Measurements from ENCODE around the gene TNFSF15.

DNA sequence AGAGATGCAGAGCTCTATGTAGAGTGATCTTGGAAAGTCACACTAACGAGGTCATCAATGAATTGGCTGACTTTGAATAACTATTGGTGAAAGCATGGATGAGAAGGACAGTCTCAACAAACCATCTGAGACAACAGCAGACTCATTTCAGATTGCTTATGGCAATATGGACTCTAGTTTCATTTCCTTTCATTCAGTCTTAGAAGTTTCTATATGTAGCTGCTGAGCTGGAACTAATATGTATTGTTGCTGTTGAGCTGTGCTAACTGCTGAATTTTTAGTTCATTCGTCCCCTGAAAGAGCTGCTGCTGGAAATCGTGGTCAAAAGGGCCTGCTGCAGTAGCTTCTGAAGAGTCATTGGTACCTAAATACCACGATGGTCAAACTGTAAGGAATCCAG, 31.3 kb downstream of the TNFSF15 start:
- TF ChIP-seq, protein P1, sequence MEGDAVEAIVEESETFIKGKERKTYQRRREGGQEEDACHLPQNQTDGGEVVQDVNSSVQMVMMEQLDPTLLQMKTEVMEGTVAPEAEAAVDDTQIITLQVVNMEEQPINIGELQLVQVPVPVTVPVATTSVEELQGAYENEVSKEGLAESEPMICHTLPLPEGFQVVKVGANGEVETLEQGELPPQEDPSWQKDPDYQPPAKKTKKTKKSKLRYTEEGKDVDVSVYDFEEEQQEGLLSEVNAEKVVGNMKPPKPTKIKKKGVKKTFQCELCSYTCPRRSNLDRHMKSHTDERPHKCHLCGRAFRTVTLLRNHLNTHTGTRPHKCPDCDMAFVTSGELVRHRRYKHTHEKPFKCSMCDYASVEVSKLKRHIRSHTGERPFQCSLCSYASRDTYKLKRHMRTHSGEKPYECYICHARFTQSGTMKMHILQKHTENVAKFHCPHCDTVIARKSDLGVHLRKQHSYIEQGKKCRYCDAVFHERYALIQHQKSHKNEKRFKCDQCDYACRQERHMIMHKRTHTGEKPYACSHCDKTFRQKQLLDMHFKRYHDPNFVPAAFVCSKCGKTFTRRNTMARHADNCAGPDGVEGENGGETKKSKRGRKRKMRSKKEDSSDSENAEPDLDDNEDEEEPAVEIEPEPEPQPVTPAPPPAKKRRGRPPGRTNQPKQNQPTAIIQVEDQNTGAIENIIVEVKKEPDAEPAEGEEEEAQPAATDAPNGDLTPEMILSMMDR (IDR thresholded peaks at IDR 0.05; ENCODE audit: low read depth, low read length), result no peak
- 0 out of 2 replicates have a peak, but pooled peaks have one; percentile 34 for TF ChIP-seq EZH2phosphoT487 (IDR thresholded peaks at IDR 0.05; ENCODE audit: low read depth)
